Measurements from ENCODE around the gene PIP.
"Not testable (repeated sequence)": the region's sequence is repeated elsewhere in the genome, so short reads cannot be mapped to it uniquely, and the experiment has no call there.

PIP gene

GRCh38 chr7:143131781-143132180 lies at the start of gene PIP:
Gene PIP (plus strand): TSS chr7:143132077. CDS start chr7:143132117, 40 bp downstream.
- no peak for DNase-seq

GRCh38 chr7:143085109-143085508 lies 46.8 kb upstream of the PIP start:
- no peak for DNase-seq

GRCh38 chr7:143085610-143086009 lies 46.3 kb upstream of the PIP start:
- DNase-seq = not testable (repeated sequence)

- not testable (repeated sequence) for DNase-seq
Measured at GRCh38 chr7:143088549-143089231, 43.2 kb upstream of the PIP start.

GRCh38 chr7:143096146-143096545 lies 35.7 kb upstream of the PIP start:
- no peak for DNase-seq

- not testable (repeated sequence) for DNase-seq
Measured at GRCh38 chr7:143099579-143099978, 32.3 kb upstream of the PIP start.

- DNase-seq = no peak
Measured at GRCh38 chr7:143104759-143105158, 27.1 kb upstream of the PIP start.

GRCh38 chr7:143108019-143108418 lies 23.9 kb upstream of the PIP start:
- DNase-seq = not testable (repeated sequence)

GRCh38 chr7:143117395-143117794 lies 14.5 kb upstream of the PIP start:
- DNase-seq = no peak

- DNase-seq = no peak
Measured at GRCh38 chr7:143120691-143121405, 11.0 kb upstream of the PIP start.

- DNase-seq = not testable (repeated sequence)
Measured at GRCh38 chr7:143123326-143123725, 8.6 kb upstream of the PIP start.

- DNase-seq = peak; percentile 93
Measured at GRCh38 chr7:143126146-143126545, 5.7 kb upstream of the PIP start.

GRCh38 chr7:143129051-143129450 lies 2.8 kb upstream of the PIP start:
- DNase-seq = no peak

- no peak for DNase-seq
Measured at GRCh38 chr7:143129477-143129876, 2.4 kb upstream of the PIP start.

- DNase-seq = peak; percentile 4
Measured at GRCh38 chr7:143130541-143130940, 1.3 kb upstream of the PIP start.

GRCh38 chr7:143147070-143147469 lies 15.2 kb downstream of the PIP start:
- no peak for DNase-seq

GRCh38 chr7:143148050-143148449 lies 16.2 kb downstream of the PIP start:
- no peak for DNase-seq

- DNase-seq = no peak
Measured at GRCh38 chr7:143148651-143149050, 16.8 kb downstream of the PIP start.

- not testable (repeated sequence) for DNase-seq
Measured at GRCh38 chr7:143150696-143151095, 18.8 kb downstream of the PIP start.

- DNase-seq = not testable (repeated sequence)
Measured at GRCh38 chr7:143158617-143159016, 26.7 kb downstream of the PIP start.

- no peak for DNase-seq
Measured at GRCh38 chr7:143171697-143172096, 39.8 kb downstream of the PIP start.

- no peak for DNase-seq
Measured at GRCh38 chr7:143172354-143172753, 40.5 kb downstream of the PIP start.

- no peak for DNase-seq
Measured at GRCh38 chr7:143176128-143176527, 44.3 kb downstream of the PIP start.

GRCh38 chr7:143177374-143178119 lies 45.7 kb downstream of the PIP start:
- DNase-seq = no peak
